Measurements from ENCODE around the gene C19orf67. TPM values are rescaled to one million over a fixed set of nuclear protein-coding genes. Genes with fewer than 3 reads are reported as not detected.
A peak's percentile ranks its signal among the peaks of the same experiment; 100 is the strongest.

Gene C19orf67
- total RNA-seq, 4 donors from 2014 or later = not detected

- Histone ChIP-seq H3K9me3 (no peaks in the 10 kb centered on the region), H3K27me3 (no peaks in the 10 kb centered on the region), H3K4me3 (peak overlapping the region; percentile 52 to 89 (median 79)), H3K27ac (peak overlapping the region; percentile 77 to 99 (median 90)), H3K36me3 (no peaks in the 10 kb centered on the region), H3K4me1 (peaks cover 0 to 30% (median 17%) of the 10 kb centered on the region in 4 donors)
- peak; percentile 33 to 66 for TF ChIP-seq POLR2A (IDR thresholded peaks at IDR 0.05)
- TF ChIP-seq CTCF (IDR thresholded peaks at IDR 0.05) = peak; percentile 18 to 97 (median 72)
- peak; percentile 62 to 86 (median 83) for DNase-seq
Observed at GRCh38 chr19:14073261-14073924, 12.2 kb downstream of the C19orf67 start.

GRCh38 chr19:14072535-14073260 lies 12.9 kb downstream of the C19orf67 start, which contains the start of gene MISP3:
Gene MISP3 (plus strand): TSS chr19:14072786. CDS start chr19:14073310, 524 bp downstream.
- Histone ChIP-seq H3K9me3 (no peaks in the 10 kb centered on the region), H3K36me3 (no peaks in the 10 kb centered on the region), H3K4me1 (peaks cover 0 to 30% (median 17%) of the 10 kb centered on the region in 4 donors), H3K4me3 (peak within 1 kb of the TSS; percentile 52 to 89 (median 79)), H3K27ac (peak within 1 kb of the TSS; percentile 77 to 99 (median 90)), H3K27me3 (no peaks in the 10 kb centered on the region)
- peak in 2 of 3 donors; percentile 90 to 92 for DNase-seq
- no peak for TF ChIP-seq CTCF (IDR thresholded peaks at IDR 0.05)
- TF ChIP-seq POLR2A (IDR thresholded peaks at IDR 0.05) = peak; percentile 85 to 86

DNA sequence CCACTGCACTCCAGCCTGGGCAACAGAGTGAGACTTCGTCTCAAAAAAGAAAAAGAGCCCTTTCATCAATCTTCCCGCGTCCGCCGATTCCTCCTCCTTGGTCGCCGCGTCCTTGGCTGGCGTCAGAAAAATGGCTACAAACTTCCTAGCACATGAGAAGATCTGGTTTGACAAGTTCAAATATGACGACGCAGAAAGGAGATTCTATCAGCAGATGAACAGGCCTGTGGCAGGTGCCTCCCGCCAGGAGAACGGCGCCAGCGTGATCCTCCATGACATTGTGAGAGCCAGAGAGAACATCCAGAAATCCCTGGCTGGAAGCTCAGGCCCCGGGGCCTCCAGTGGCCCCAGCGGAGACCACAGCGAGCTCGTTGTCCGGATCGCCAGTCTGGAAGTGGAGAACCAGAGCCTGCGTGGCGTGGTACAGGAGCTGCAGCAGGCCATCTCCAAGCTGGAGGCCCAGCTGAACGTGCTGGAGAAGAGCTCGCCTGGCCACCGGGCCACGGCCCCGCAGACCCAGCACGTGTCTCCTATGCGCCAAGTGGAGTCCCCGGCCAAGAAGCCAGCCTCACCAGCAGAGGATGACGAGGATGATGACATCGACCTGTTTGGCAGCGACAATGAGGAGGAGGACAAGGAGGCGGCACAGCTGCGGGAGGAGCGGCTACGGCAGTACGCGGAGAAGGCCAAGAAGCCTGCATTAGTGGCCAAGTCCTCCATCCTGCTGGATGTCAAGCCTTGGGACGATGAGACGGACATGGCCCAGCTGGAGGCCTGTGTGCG lies 15.1 kb downstream of the C19orf67 start:
- TF ChIP-seq POLR2A (IDR thresholded peaks at IDR 0.05) (no peak), CTCF (IDR thresholded peaks at IDR 0.05) (no peak)
- DNase-seq = peak in 1 of 3 donors; percentile 47
- no peak overlapping the region for H3K27ac ChIP-seq

DNA sequence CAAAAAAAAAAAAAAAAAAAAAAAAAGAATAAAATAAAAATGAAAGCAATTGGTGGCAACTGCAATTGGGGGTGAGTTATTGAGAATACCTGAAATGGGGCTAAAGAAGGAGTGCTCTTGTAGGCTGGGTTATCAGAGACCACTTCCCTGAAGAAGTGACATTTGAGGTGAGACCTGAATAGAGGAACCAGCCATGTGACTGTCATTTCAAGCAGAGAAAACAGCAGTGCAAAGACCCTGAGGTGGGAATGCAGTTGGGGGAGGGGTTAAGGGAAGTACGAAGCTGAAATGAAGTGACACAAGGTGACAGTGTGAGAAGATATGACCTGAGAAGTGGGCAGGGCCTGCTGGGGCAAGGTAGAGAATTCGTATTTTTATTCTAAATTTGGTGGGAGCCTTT lies 19.4 kb downstream of the C19orf67 start:
- H3K27ac ChIP-seq = no peak overlapping the region
- TF ChIP-seq CTCF (IDR thresholded peaks at IDR 0.05) = no peak
- TF ChIP-seq POLR2A (IDR thresholded peaks at IDR 0.05) = no peak
- H3K36me3 ChIP-seq = no peaks in the 10 kb centered on the region
- no peaks in the 10 kb centered on the region for H3K9me3 ChIP-seq
- no peak overlapping the region for H3K4me3 ChIP-seq
- DNase-seq = no peak
- H3K4me1 ChIP-seq = peaks cover 0 to 7% (median 0%) of the 10 kb centered on the region in 4 donors
- peaks cover 0 to 3% of the 10 kb centered on the region in 2 donors for H3K27me3 ChIP-seq

More for the DNA sequence above, 15.1 kb downstream of the C19orf67 start:
- Histone ChIP-seq H3K4me1 (peaks cover 0 to 28% (median 14%) of the 10 kb centered on the region in 4 donors), H3K36me3 (no peaks in the 10 kb centered on the region), H3K9me3 (no peaks in the 10 kb centered on the region), H3K4me3 (no peak overlapping the region), H3K27me3 (no peaks in the 10 kb centered on the region)

GRCh38 chr19:14063105-14063504 lies 22.5 kb downstream of the C19orf67 start:
- peaks cover 0 to 3% of the 10 kb centered on the region in 2 donors for H3K27me3 ChIP-seq
- H3K9me3 ChIP-seq = no peaks in the 10 kb centered on the region
- DNase-seq = no peak
- H3K4me3 ChIP-seq = no peak overlapping the region
- H3K4me1 ChIP-seq = peaks cover 0 to 14% (median 1%) of the 10 kb centered on the region in 4 donors
- H3K27ac ChIP-seq = no peak overlapping the region
- no peaks in the 10 kb centered on the region for H3K36me3 ChIP-seq
- TF ChIP-seq CTCF (IDR thresholded peaks at IDR 0.05) = no peak
- TF ChIP-seq POLR2A (IDR thresholded peaks at IDR 0.05) = no peak
